Amniotic stem cell (primary cell): ENCODE measurements around the gene KIZ.

Source experiments
- DNase-seq: peaks from one replicate; lab custom pipeline; 2025; lab: John Stamatoyannopoulos, UW

The KIZ gene

GRCh38 chr20:21125849-21126580 lies at the start of gene KIZ:
KIZ (plus strand) TSS chr20:21126082; CDS start chr20:21126116, 34 bp downstream.
- peak; percentile 78 for DNase-seq

GRCh38 chr20:21077809-21078345 lies 48.0 kb upstream of the KIZ start:
- DNase-seq, result no peak

GRCh38 chr20:21082584-21082983 lies 43.3 kb upstream of the KIZ start:
- DNase-seq, result no peak

GRCh38 chr20:21083825-21084325 lies 42.0 kb upstream of the KIZ start:
- DNase-seq, result no peak

GRCh38 chr20:21087862-21088540 lies 37.9 kb upstream of the KIZ start:
- no peak for DNase-seq

- no peak for DNase-seq
These were observed 36.5 kb upstream of the KIZ start for GRCh38 chr20:21089391-21089790.

- DNase-seq, result no peak
These were observed 35.7 kb upstream of the KIZ start for GRCh38 chr20:21090111-21090618.

- DNase-seq, result no peak
These were observed 35.2 kb upstream of the KIZ start for GRCh38 chr20:21090721-21091120.

- DNase-seq, result no peak
These were observed 33.1 kb upstream of the KIZ start for GRCh38 chr20:21092806-21093205.

GRCh38 chr20:21096321-21097043 lies 29.4 kb upstream of the KIZ start:
- DNase-seq, result no peak

- no peak for DNase-seq
These were observed 25.9 kb upstream of the KIZ start for GRCh38 chr20:21099751-21100577.

- DNase-seq, result no peak
These were observed 25.1 kb upstream of the KIZ start for GRCh38 chr20:21100578-21101452.

GRCh38 chr20:21101453-21101931 lies 24.4 kb upstream of the KIZ start:
- DNase-seq, result no peak

- DNase-seq, result no peak
These were observed 23.8 kb upstream of the KIZ start for GRCh38 chr20:21101932-21102575.

- DNase-seq, result no peak
These were observed 23.1 kb upstream of the KIZ start for GRCh38 chr20:21102603-21103311.

- DNase-seq, result no peak
These were observed 22.1 kb upstream of the KIZ start for GRCh38 chr20:21103582-21104465.

- no peak for DNase-seq
These were observed 21.5 kb upstream of the KIZ start for GRCh38 chr20:21104466-21104761.

- no peak for DNase-seq
These were observed 21.0 kb upstream of the KIZ start for GRCh38 chr20:21104921-21105320.
